HepG2 (cell line): ENCODE results near the gene PSKH1. TPM values are rescaled to one million over a fixed set of nuclear protein-coding genes. Genes with fewer than 3 reads are reported as not detected.
A peak's percentile ranks its signal among the peaks of the same experiment; 100 is the strongest.

Source experiments
- BORCS8-MEF2B ChIP-seq: sonication (generic); formaldehyde crosslinking; IDR thresholded peaks from 2 replicates; pipeline ENCODE4 v1.8.0; 2022; ENCODE audit warnings: mild to moderate bottlenecking, missing genetic modification reagents
- E2F2 ChIP-seq: sonication (generic); formaldehyde crosslinking; IDR thresholded peaks from 2 replicates; pipeline ENCODE4 v1.4.0; 2020; ENCODE audit warnings: missing genetic modification reagents, borderline replicate concordance
- IRX3 ChIP-seq: sonication (generic); formaldehyde crosslinking; IDR thresholded peaks from 2 replicates; pipeline ENCODE4 v1.8.1; 2023; ENCODE audit warnings: mild to moderate bottlenecking, low read depth, missing genetic modification reagents, borderline replicate concordance
- JDP2 ChIP-seq: sonication (generic); formaldehyde crosslinking; IDR thresholded peaks from 2 replicates; pipeline ENCODE4 v1.8.1; 2022; ENCODE audit warnings: missing genetic modification reagents, borderline replicate concordance
- NRL ChIP-seq: sonication (generic); formaldehyde crosslinking; IDR thresholded peaks from 2 replicates; pipeline ENCODE4 v1.5.0; 2020; ENCODE audit warnings: missing genetic modification reagents, mild to moderate bottlenecking, moderate library complexity, borderline replicate concordance
- PHF8 ChIP-seq: sonication (generic); formaldehyde crosslinking; IDR thresholded peaks from 2 replicates; pipeline ENCODE4 v1.5.0; 2020; ENCODE audit warnings: missing genetic modification reagents
- RFXAP ChIP-seq: sonication (generic); formaldehyde crosslinking; IDR thresholded peaks from 2 replicates; pipeline ENCODE4 v1.4.0; 2020; ENCODE audit warnings: missing genetic modification reagents, borderline replicate concordance
- SMAD1 ChIP-seq: sonication (generic); formaldehyde crosslinking; IDR thresholded peaks from 2 replicates; pipeline ENCODE4 v1.4.0; 2020; ENCODE audit warnings: missing genetic modification reagents, low read depth, mild to moderate bottlenecking, borderline replicate concordance
- TARDBP ChIP-seq: sonication (generic); formaldehyde crosslinking; IDR thresholded peaks from 2 replicates; pipeline ENCODE4 v1.8.0; 2022; ENCODE audit warnings: mild to moderate bottlenecking, missing genetic modification reagents
- TEAD3 ChIP-seq: optimal IDR thresholded peaks from 2 replicates; pipeline ENCODE3; 2016; ENCODE audit warnings: borderline replicate concordance
- THAP11 ChIP-seq: IDR thresholded peaks from 2 replicates; pipeline ENCODE4 v1.6.1; 2016; ENCODE audit warnings: missing biosample characterization, missing genetic modification reagents
- ZBED4 ChIP-seq: sonication (generic); formaldehyde crosslinking; IDR thresholded peaks from 2 replicates; pipeline ENCODE4 v1.4.0; 2020; ENCODE audit warnings: missing genetic modification reagents, borderline replicate concordance
- ZBTB20 ChIP-seq: sonication (generic); formaldehyde crosslinking; IDR thresholded peaks from 2 replicates; pipeline ENCODE4 v1.8.1; 2023; ENCODE audit warnings: missing genetic modification reagents, low read depth, mild to moderate bottlenecking, borderline replicate concordance
- ZKSCAN5 ChIP-seq: sonication (generic); formaldehyde crosslinking; IDR thresholded peaks from 2 replicates; pipeline ENCODE4 v1.5.1; 2020; ENCODE audit warnings: mild to moderate bottlenecking, missing genetic modification reagents
- ZNF136 ChIP-seq: sonication (generic); formaldehyde crosslinking; IDR thresholded peaks from 2 replicates; pipeline ENCODE4 v1.8.1; 2022; ENCODE audit warnings: low read depth, mild to moderate bottlenecking, moderate library complexity, missing genetic modification reagents
- ZNF503 ChIP-seq: sonication (generic); formaldehyde crosslinking; IDR thresholded peaks from 2 replicates; pipeline ENCODE4 v1.4.0; 2020; ENCODE audit warnings: missing genetic modification reagents
- ZNF616 ChIP-seq: sonication (generic); formaldehyde crosslinking; IDR thresholded peaks from 2 replicates; pipeline ENCODE4 v1.5.0; 2020; ENCODE audit warnings: low read depth, mild to moderate bottlenecking, missing genetic modification reagents
- ZNF639 ChIP-seq: conservative IDR thresholded peaks from 2 replicates; pipeline ENCODE4 v1.6.1; 2018; ENCODE audit warnings: missing genetic modification reagents
- ZNF850 ChIP-seq: sonication (generic); formaldehyde crosslinking; conservative IDR thresholded peaks from 2 replicates; pipeline ENCODE4 v1.9.0; 2021; ENCODE audit warnings: mild to moderate bottlenecking, missing genetic modification reagents
- ZSCAN29 ChIP-seq: sonication (generic); formaldehyde crosslinking; conservative IDR thresholded peaks from 2 replicates; pipeline ENCODE4 v1.4.0; 2020; ENCODE audit warnings: mild to moderate bottlenecking, missing genetic modification reagents
- polyA plus RNA-seq, 8 experiments: library from polyadenylated mRNA; depleted of rRNA in 3 of 8; stranded (reverse) in 7 of 8; unstranded in 1 of 8; fragments of >200 nt; fragmentation: Illumina TruSeq in 4 of 8; extraction: Trizol in 4 of 8; gene quantifications; 2 replicates each; pipeline versions ENCODE4 v1.2.1 to v1.2.3, GENCODE V29; 2011 to 2016; ENCODE audit warnings: low read depth in 4 of 8, missing spikeins in 1 of 8, mixed read lengths in 1 of 8; ENCODE audit not compliant: insufficient read depth in 1 of 8
- total RNA-seq, 5 experiments: library from RNA; depleted of rRNA; stranded (reverse); fragments of >200 nt; fragmentation: Illumina TruSeq; extraction: Trizol; gene quantifications; 2 replicates each; pipeline ENCODE4 v1.2.3, GENCODE V29; 2016; ENCODE audit warnings: low read depth in 1 of 5

The PSKH1 gene
- total and polyA plus RNA-seq, 2 of the 13 experiments (the other 11 are each of a cell fraction or from before 2014, with no cell fraction given): 8.4 to 19.1 TPM

- TF ChIP-seq ZNF639 (peak; percentile 89; the same call in 1 of the 2 replicates), SMAD1 (CRISPR knock-in tag) (peak; percentile 96), ZBTB20 (CRISPR knock-in tag) (peak; percentile 90; the same call in 1 of the 2 replicates), ZNF850 (CRISPR knock-in tag) (peak; percentile 98; the same call in 1 of the 2 replicates), ZBED4 (CRISPR knock-in tag) (peak; percentile 96), JDP2 (CRISPR knock-in tag) (no peak), BORCS8-MEF2B (peak; percentile 77; the same call in 1 of the 2 replicates), E2F2 (CRISPR knock-in tag) (peak; percentile 90; the same call in 1 of the 2 replicates), PHF8 (peak; percentile 80), NRL (CRISPR knock-in tag) (peak; percentile 61), TEAD3 (CRISPR knock-in tag) (peak; percentile 66), ZNF616 (peak; percentile 29; the same call in 1 of the 2 replicates), TARDBP (CRISPR knock-in tag) (peak; percentile 97), IRX3 (CRISPR knock-in tag) (0 out of 2 replicates have a peak, but pooled peaks have one; percentile 9), THAP11 (CRISPR knock-in tag) (peak; percentile 98), RFXAP (peak; percentile 73; the same call in 1 of the 2 replicates), ZSCAN29 (0 out of 2 replicates have a peak, but pooled peaks have one; percentile 29), ZKSCAN5 (CRISPR knock-in tag) (peak; percentile 71; the same call in 1 of the 2 replicates), ZNF503 (peak; percentile 73; the same call in 1 of the 2 replicates), ZNF136 (CRISPR knock-in tag) (peak; percentile 91; the same call in 1 of the 2 replicates)
Observed at GRCh38 chr16:67846320-67847063, 46.6 kb upstream of the PSKH1 start, which contains the start of gene NUTF2 (continued).
